ENCODE results near the gene ZDHHC11. TPM values are rescaled to one million over a fixed set of nuclear protein-coding genes. Genes with fewer than 3 reads are reported as not detected.
"Not testable (repeated sequence)": the region's sequence is repeated elsewhere in the genome, so short reads cannot be mapped to it uniquely, and the experiment has no call there.

The ZDHHC11 gene
- polyA plus RNA-seq, 3 donors: 8.5 to 12.0 (median 9.9) TPM

GRCh38 chr5:845031-845675 lies 5.6 kb downstream of the ZDHHC11 start:
- not testable (repeated sequence) for DNase-seq

GRCh38 chr5:844426-844825 lies 6.4 kb downstream of the ZDHHC11 start:
- DNase-seq: not testable (repeated sequence)

GRCh38 chr5:843926-844325 lies 6.9 kb downstream of the ZDHHC11 start:
- DNase-seq: not testable (repeated sequence)

GRCh38 chr5:843371-843770 lies 7.4 kb downstream of the ZDHHC11 start:
- not testable (repeated sequence) for DNase-seq

GRCh38 chr5:842402-843221 lies 8.2 kb downstream of the ZDHHC11 start:
- not testable (repeated sequence) for DNase-seq

- DNase-seq: not testable (repeated sequence)
Observed at GRCh38 chr5:841531-842401, 9.0 kb downstream of the ZDHHC11 start.

- not testable (repeated sequence) for DNase-seq
Observed at GRCh38 chr5:840974-841435, 9.8 kb downstream of the ZDHHC11 start.

- not testable (repeated sequence) for DNase-seq
Observed at GRCh38 chr5:840118-840973, 10.4 kb downstream of the ZDHHC11 start.

GRCh38 chr5:838431-838851 lies 12.3 kb downstream of the ZDHHC11 start:
- DNase-seq: not testable (repeated sequence)

- not testable (repeated sequence) for DNase-seq
Observed at GRCh38 chr5:837621-838121, 13.1 kb downstream of the ZDHHC11 start.

- DNase-seq: not testable (repeated sequence)
Observed at GRCh38 chr5:835933-836612, 14.7 kb downstream of the ZDHHC11 start.

- not testable (repeated sequence) for DNase-seq
Observed at GRCh38 chr5:834013-834412, 16.8 kb downstream of the ZDHHC11 start.

- DNase-seq: not testable (repeated sequence)
Observed at GRCh38 chr5:828194-828593, 22.6 kb downstream of the ZDHHC11 start.

- DNase-seq: not testable (repeated sequence)
Observed at GRCh38 chr5:825544-825943, 25.2 kb downstream of the ZDHHC11 start.

GRCh38 chr5:821504-821903 lies 29.3 kb downstream of the ZDHHC11 start:
- no peak for DNase-seq

- no peak for DNase-seq
Observed at GRCh38 chr5:820245-820644, 30.5 kb downstream of the ZDHHC11 start.

GRCh38 chr5:819078-819477 lies 31.7 kb downstream of the ZDHHC11 start:
- no peak for DNase-seq

GRCh38 chr5:816176-816575 lies 34.6 kb downstream of the ZDHHC11 start:
- DNase-seq: no peak

GRCh38 chr5:815449-815848 lies 35.3 kb downstream of the ZDHHC11 start:
- DNase-seq: no peak

- not testable (repeated sequence) for DNase-seq
Observed at GRCh38 chr5:813575-813974, 37.2 kb downstream of the ZDHHC11 start.

All from renal pelvis (tissue), 4 donors.